OCI-LY1 (cell line): ENCODE results near the gene MSH6.

Source experiments
- H2AFZ ChIP-seq: fragments of 200-600 bp; sonication (generic), shearing (Covaris generic); 2 replicates; pipeline ENCODE4 v1.6.0; 2014; ENCODE audit warnings: antibody characterized with exemption, mild to moderate bottlenecking, low read length
- H3F3A ChIP-seq: fragments of 200-600 bp; sonication (generic), shearing (Covaris generic); 2 replicates; pipeline ENCODE4 v1.6.0; 2014; ENCODE audit warnings: mild to moderate bottlenecking, antibody characterized with exemption, low read length, moderate library complexity; ENCODE audit not compliant: insufficient read depth
- H3K27ac ChIP-seq: fragments of 200-600 bp; sonication (generic); 2 replicates; pipeline ENCODE4 v1.5.1; 2014; ENCODE audit warnings: low read length, mixed run types, mild to moderate bottlenecking, low read depth; ENCODE audit not compliant: poor library complexity, severe bottlenecking
- H3K27me3 ChIP-seq: fragments of 200-600 bp; sonication (generic); 2 replicates; pipeline ENCODE4 v1.6.0; 2014; ENCODE audit warnings: antibody characterized with exemption, mild to moderate bottlenecking, low read length, moderate library complexity; ENCODE audit not compliant: insufficient read depth
- H3K36me3 ChIP-seq: fragments of 200-600 bp; sonication (generic); 2 replicates; pipeline ENCODE4 v1.6.1; 2014; ENCODE audit warnings: mild to moderate bottlenecking, antibody characterized with exemption, low read length, moderate library complexity, mixed read lengths; ENCODE audit not compliant: insufficient read depth
- H3K4me1 ChIP-seq: fragments of 200-600 bp; sonication (generic); 2 replicates; pipeline ENCODE4 v1.5.1; 2014; ENCODE audit warnings: mild to moderate bottlenecking, low read length, moderate library complexity; ENCODE audit not compliant: insufficient read depth, severe bottlenecking
- H3K4me2 ChIP-seq: fragments of 200-600 bp; sonication (generic), shearing (Covaris generic); 2 replicates; pipeline ENCODE4 v1.6.1; 2014; ENCODE audit warnings: low read length
- H3K4me3 ChIP-seq: fragments of 200-600 bp; sonication (generic); 2 replicates; pipeline ENCODE4 v1.5.1; 2014; ENCODE audit warnings: low read length, low read depth, mild to moderate bottlenecking, mixed read lengths; ENCODE audit not compliant: poor library complexity, severe bottlenecking
- H3K79me2 ChIP-seq: fragments of 200-600 bp; shearing (Covaris generic); 2 replicates; pipeline ENCODE4 v1.6.1; 2016; ENCODE audit warnings: mixed run types, low read length, mixed read lengths; ENCODE audit not compliant: insufficient read depth
- H3K9ac ChIP-seq: fragments of 200-600 bp; sonication (generic), shearing (Covaris generic); 2 replicates; pipeline ENCODE4 v1.6.1; 2014; ENCODE audit warnings: mild to moderate bottlenecking, low read length, mixed read lengths
- H3K9me2 ChIP-seq: fragments of 200-600 bp; sonication (generic), shearing (Covaris generic); 2 replicates; pipeline ENCODE4 v1.6.1; 2014; ENCODE audit warnings: low read depth, mild to moderate bottlenecking, low read length, mixed read lengths
- H3K9me3 ChIP-seq: fragments of 200-600 bp; shearing (Covaris generic); 2 replicates; pipeline ENCODE4 v1.6.1; 2014; ENCODE audit warnings: low read length, mixed read lengths
- H4K20me1 ChIP-seq: fragments of 200-600 bp; sonication (generic), shearing (Covaris generic); 2 replicates; pipeline ENCODE4 v1.6.0; 2016; ENCODE audit warnings: mild to moderate bottlenecking, low read length; ENCODE audit not compliant: insufficient read depth
- EZH2 ChIP-seq: fragments of 200-600 bp; sonication (generic), shearing (Covaris generic); IDR thresholded peaks from 2 replicates; pipeline ENCODE4 v1.8.0; 2017; ENCODE audit warnings: borderline replicate concordance, mixed run types, mild to moderate bottlenecking, antibody characterized with exemption, low read length, moderate library complexity, mixed read lengths
- TF ChIP-seq, protein P1 (sequence below): fragments of 200-600 bp; sonication (generic), shearing (Covaris generic); IDR thresholded peaks from 2 replicates; pipeline ENCODE4 v1.5.1; 2017; ENCODE audit warnings: mild to moderate bottlenecking, antibody characterized with exemption, low read length, moderate library complexity, mixed read lengths

MSH6 gene, protein sequence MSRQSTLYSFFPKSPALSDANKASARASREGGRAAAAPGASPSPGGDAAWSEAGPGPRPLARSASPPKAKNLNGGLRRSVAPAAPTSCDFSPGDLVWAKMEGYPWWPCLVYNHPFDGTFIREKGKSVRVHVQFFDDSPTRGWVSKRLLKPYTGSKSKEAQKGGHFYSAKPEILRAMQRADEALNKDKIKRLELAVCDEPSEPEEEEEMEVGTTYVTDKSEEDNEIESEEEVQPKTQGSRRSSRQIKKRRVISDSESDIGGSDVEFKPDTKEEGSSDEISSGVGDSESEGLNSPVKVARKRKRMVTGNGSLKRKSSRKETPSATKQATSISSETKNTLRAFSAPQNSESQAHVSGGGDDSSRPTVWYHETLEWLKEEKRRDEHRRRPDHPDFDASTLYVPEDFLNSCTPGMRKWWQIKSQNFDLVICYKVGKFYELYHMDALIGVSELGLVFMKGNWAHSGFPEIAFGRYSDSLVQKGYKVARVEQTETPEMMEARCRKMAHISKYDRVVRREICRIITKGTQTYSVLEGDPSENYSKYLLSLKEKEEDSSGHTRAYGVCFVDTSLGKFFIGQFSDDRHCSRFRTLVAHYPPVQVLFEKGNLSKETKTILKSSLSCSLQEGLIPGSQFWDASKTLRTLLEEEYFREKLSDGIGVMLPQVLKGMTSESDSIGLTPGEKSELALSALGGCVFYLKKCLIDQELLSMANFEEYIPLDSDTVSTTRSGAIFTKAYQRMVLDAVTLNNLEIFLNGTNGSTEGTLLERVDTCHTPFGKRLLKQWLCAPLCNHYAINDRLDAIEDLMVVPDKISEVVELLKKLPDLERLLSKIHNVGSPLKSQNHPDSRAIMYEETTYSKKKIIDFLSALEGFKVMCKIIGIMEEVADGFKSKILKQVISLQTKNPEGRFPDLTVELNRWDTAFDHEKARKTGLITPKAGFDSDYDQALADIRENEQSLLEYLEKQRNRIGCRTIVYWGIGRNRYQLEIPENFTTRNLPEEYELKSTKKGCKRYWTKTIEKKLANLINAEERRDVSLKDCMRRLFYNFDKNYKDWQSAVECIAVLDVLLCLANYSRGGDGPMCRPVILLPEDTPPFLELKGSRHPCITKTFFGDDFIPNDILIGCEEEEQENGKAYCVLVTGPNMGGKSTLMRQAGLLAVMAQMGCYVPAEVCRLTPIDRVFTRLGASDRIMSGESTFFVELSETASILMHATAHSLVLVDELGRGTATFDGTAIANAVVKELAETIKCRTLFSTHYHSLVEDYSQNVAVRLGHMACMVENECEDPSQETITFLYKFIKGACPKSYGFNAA (N-terminal part only)

DNA sequence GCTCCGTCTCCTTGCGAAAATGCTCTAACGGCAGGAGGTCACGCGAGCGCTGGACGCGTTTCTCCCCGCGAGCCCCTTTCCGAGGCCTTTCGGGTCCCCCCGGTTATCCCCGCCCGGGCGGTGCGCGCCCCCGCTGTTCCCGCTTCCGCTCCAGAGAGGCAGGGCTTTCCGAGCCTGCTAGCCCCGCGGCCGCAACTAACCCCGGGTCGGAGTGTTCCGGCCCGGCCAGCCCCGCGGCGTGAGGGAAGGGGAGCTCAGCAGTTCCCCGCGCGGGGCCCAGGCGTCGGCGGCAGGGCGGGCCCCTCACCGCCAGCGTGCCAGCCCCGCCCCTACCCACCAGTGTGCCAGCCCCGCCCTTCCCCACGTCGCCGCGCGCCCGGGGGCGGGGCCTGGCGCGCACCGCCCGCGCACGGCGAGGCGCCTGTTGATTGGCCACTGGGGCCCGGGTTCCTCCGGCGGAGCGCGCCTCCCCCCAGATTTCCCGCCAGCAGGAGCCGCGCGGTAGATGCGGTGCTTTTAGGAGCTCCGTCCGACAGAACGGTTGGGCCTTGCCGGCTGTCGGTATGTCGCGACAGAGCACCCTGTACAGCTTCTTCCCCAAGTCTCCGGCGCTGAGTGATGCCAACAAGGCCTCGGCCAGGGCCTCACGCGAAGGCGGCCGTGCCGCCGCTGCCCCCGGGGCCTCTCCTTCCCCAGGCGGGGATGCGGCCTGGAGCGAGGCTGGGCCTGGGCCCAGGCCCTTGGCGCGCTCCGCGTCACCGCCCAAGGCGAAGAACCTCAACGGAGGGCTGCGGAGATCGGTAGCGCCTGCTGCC, at the start of gene MSH6:
MSH6 (plus strand) TSS at position 475 of the 815 bp plus-strand sequence; CDS start at position 564, 89 bp downstream.
- H3K36me3 ChIP-seq, result peaks cover 30% of the 10 kb centered on the region
- H4K20me1 ChIP-seq, result no peaks in the 10 kb centered on the region
- H3F3A ChIP-seq, result no peaks in the 10 kb centered on the region
- no peak for TF ChIP-seq EZH2
- TF ChIP-seq, protein P1, sequence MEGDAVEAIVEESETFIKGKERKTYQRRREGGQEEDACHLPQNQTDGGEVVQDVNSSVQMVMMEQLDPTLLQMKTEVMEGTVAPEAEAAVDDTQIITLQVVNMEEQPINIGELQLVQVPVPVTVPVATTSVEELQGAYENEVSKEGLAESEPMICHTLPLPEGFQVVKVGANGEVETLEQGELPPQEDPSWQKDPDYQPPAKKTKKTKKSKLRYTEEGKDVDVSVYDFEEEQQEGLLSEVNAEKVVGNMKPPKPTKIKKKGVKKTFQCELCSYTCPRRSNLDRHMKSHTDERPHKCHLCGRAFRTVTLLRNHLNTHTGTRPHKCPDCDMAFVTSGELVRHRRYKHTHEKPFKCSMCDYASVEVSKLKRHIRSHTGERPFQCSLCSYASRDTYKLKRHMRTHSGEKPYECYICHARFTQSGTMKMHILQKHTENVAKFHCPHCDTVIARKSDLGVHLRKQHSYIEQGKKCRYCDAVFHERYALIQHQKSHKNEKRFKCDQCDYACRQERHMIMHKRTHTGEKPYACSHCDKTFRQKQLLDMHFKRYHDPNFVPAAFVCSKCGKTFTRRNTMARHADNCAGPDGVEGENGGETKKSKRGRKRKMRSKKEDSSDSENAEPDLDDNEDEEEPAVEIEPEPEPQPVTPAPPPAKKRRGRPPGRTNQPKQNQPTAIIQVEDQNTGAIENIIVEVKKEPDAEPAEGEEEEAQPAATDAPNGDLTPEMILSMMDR, result no peak
- no peaks in the 10 kb centered on the region for H3K27me3 ChIP-seq
- H3K4me1 ChIP-seq, result peaks cover 62% of the 10 kb centered on the region
- no peaks in the 10 kb centered on the region for H3K9me2 ChIP-seq
- peak within 1 kb of the TSS; percentile 95 for H3K27ac ChIP-seq
- peak within 1 kb of the TSS; percentile 92 for H3K4me3 ChIP-seq
- 0 out of 2 replicates have a peak within 1 kb of the TSS, but pooled peaks have one; percentile 5 for H2AFZ ChIP-seq
- H3K79me2 ChIP-seq, result peaks cover 40% of the 10 kb centered on the region
- H3K9ac ChIP-seq, result peak within 1 kb of the TSS; percentile 99
- H3K4me2 ChIP-seq, result peak within 1 kb of the TSS; percentile 92
- H3K9me3 ChIP-seq, result no peaks in the 10 kb centered on the region

DNA sequence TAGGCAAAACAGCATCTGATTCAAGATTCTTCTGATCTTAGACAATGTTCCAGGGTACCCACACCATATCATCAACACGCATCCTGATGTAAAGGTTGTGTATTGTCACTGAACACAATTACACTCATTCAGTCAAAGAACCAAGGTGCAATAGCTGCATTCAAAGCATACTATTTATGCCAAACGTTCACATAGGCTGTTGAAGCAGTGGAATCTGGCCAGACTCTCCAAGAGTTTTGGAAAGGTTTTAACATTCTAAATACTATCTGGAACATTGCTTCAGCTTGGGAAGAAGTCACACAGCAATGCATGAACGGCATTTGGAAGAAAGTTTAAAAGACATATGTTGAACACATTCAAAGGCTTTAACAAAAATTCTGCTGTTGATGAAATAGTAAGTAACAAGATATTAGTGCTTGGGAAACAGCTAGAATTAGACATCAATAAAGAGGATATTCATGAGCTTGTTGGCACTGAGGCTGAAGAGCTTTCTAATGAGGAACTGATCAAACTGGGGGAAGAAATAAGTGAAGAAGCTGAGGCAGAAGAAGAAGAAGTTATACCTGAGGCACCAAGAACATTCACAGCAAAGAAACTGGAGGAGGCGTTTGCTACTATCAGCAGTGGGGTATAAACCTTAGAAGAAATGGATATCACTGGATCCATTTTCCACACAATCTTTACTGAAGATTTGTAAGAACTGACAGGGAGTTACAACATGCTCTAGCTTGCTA, 47.6 kb upstream of the MSH6 start:
- H3K79me2 ChIP-seq, result no peaks in the 10 kb centered on the region
- H2AFZ ChIP-seq, result no peak overlapping the region
- H3K9ac ChIP-seq, result peak overlapping the region; percentile 42; the same call in 1 of the 2 replicates

More for the DNA sequence above, 47.6 kb upstream of the MSH6 start:
- Histone ChIP-seq H3K27ac (peak overlapping the region; percentile 85), H3F3A (peaks cover 4% of the 10 kb centered on the region; the same call in 1 of the 2 replicates), H4K20me1 (no peaks in the 10 kb centered on the region), H3K9me2 (no peaks in the 10 kb centered on the region), H3K36me3 (peaks cover 66% of the 10 kb centered on the region), H3K4me1 (peaks cover 60% of the 10 kb centered on the region), H3K4me2 (peak overlapping the region; percentile 39; the same call in 1 of the 2 replicates), H3K4me3 (no peak overlapping the region), H3K27me3 (no peaks in the 10 kb centered on the region), H3K9me3 (no peaks in the 10 kb centered on the region)
- TF ChIP-seq EZH2, result no peak
- TF ChIP-seq, protein P1, result no peak
